Erythroblast (primary cell): ENCODE measurements around the gene CAMK1D.

Experiments
- DNase-seq, 2 experiments: peaks; one replicate each; lab custom pipeline; 2025; lab: John Stamatoyannopoulos, UW
- GATA1 ChIP-seq: IDR thresholded peaks from 2 replicates; pipeline ENCODE4 v1.6.1; 2011; ENCODE audit warnings: low read depth, mild to moderate bottlenecking, control low read depth, low read length, moderate library complexity
- POLR2A ChIP-seq: IDR thresholded peaks from 2 replicates; pipeline ENCODE4 v1.6.1; 2011; ENCODE audit warnings: mild to moderate bottlenecking, low read length

CAMK1D gene

GRCh38 chr10:12375076-12375504, 25.7 kb downstream of the CAMK1D start:
- no peak for TF ChIP-seq POLR2A
- no peak for TF ChIP-seq GATA1
- no peak for DNase-seq

GRCh38 chr10:12376211-12376610, 26.9 kb downstream of the CAMK1D start:
- TF ChIP-seq POLR2A (no peak), GATA1 (no peak)
- DNase-seq, result no peak

- TF ChIP-seq GATA1, result no peak
Observed at GRCh38 chr10:12377658-12378290, 28.4 kb downstream of the CAMK1D start.

GRCh38 chr10:12380999-12381398, 31.7 kb downstream of the CAMK1D start:
- DNase-seq, result no peak
- TF ChIP-seq POLR2A (no peak), GATA1 (no peak)

More at GRCh38 chr10:12377658-12378290, 28.4 kb downstream of the CAMK1D start:
- no peak for DNase-seq

- DNase-seq, result no peak
- TF ChIP-seq GATA1 (no peak), POLR2A (no peak)
Observed at GRCh38 chr10:12381536-12382156, 32.3 kb downstream of the CAMK1D start.

GRCh38 chr10:12382157-12382548, 32.8 kb downstream of the CAMK1D start:
- TF ChIP-seq GATA1 (no peak), POLR2A (no peak)
- DNase-seq, result no peak

GRCh38 chr10:12382956-12383531, 33.7 kb downstream of the CAMK1D start:
- TF ChIP-seq GATA1, result no peak
- TF ChIP-seq POLR2A, result no peak
- DNase-seq, result no peak

GRCh38 chr10:12384906-12385305, 35.6 kb downstream of the CAMK1D start:
- TF ChIP-seq GATA1, result no peak
- no peak for DNase-seq

- TF ChIP-seq GATA1 (no peak), POLR2A (no peak)
- no peak for DNase-seq
Observed at GRCh38 chr10:12387561-12388210, 38.3 kb downstream of the CAMK1D start.

GRCh38 chr10:12388671-12389070, 39.3 kb downstream of the CAMK1D start:
- TF ChIP-seq POLR2A (no peak), GATA1 (no peak)
- no peak for DNase-seq

- DNase-seq, result peak; percentile 14 to 19
- TF ChIP-seq GATA1 (no peak), POLR2A (no peak)
Observed at GRCh38 chr10:12389154-12389734, 39.9 kb downstream of the CAMK1D start.

GRCh38 chr10:12390733-12391132, 41.4 kb downstream of the CAMK1D start:
- no peak for TF ChIP-seq GATA1
- TF ChIP-seq POLR2A, result no peak

GRCh38 chr10:12391206-12391605, 41.9 kb downstream of the CAMK1D start:
- no peak for DNase-seq
- TF ChIP-seq GATA1, result no peak
- TF ChIP-seq POLR2A, result no peak

More at GRCh38 chr10:12390733-12391132, 41.4 kb downstream of the CAMK1D start:
- DNase-seq, result no peak

- no peak for TF ChIP-seq GATA1
- no peak for TF ChIP-seq POLR2A
- no peak for DNase-seq
Observed at GRCh38 chr10:12393831-12394230, 44.5 kb downstream of the CAMK1D start.

- DNase-seq, result no peak
- no peak for TF ChIP-seq POLR2A
- TF ChIP-seq GATA1, result no peak
Observed at GRCh38 chr10:12394241-12395033, 45.1 kb downstream of the CAMK1D start.
